Uterus (tissue), 2 donors: ENCODE results near the gene GTPBP3.

Source experiments
- POLR2A ChIP-seq, 2 donors: fragments of 450-650 bp; IDR thresholded peaks; one replicate each; pipeline ENCODE4 v1.6.1; 2016; ENCODE audit warnings: antibody characterized with exemption in 2 of 2, mild to moderate bottlenecking in 1 of 2, moderate library complexity in 1 of 2
- TF ChIP-seq, protein P1 (sequence below), 4 experiments: fragments of 200-600 bp in 2 of 4; fragments of 450-650 bp in 2 of 4; sonication (generic) in 2 of 4; IDR thresholded peaks; one replicate each; pipeline ENCODE4 v1.5.1; 2016 to 2019; ENCODE audit warnings: antibody characterized with exemption in 4 of 4, mild to moderate bottlenecking in 2 of 4, moderate library complexity in 1 of 4

GRCh38 chr19:17307876-17308377 is 29.4 kb upstream of the GTPBP3 start:
- TF ChIP-seq, protein P1, sequence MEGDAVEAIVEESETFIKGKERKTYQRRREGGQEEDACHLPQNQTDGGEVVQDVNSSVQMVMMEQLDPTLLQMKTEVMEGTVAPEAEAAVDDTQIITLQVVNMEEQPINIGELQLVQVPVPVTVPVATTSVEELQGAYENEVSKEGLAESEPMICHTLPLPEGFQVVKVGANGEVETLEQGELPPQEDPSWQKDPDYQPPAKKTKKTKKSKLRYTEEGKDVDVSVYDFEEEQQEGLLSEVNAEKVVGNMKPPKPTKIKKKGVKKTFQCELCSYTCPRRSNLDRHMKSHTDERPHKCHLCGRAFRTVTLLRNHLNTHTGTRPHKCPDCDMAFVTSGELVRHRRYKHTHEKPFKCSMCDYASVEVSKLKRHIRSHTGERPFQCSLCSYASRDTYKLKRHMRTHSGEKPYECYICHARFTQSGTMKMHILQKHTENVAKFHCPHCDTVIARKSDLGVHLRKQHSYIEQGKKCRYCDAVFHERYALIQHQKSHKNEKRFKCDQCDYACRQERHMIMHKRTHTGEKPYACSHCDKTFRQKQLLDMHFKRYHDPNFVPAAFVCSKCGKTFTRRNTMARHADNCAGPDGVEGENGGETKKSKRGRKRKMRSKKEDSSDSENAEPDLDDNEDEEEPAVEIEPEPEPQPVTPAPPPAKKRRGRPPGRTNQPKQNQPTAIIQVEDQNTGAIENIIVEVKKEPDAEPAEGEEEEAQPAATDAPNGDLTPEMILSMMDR (IDR thresholded peaks at IDR 0.05), result no peak
- no peak for TF ChIP-seq POLR2A (IDR thresholded peaks at IDR 0.05)
